HG03432 (cell line): ENCODE data around the gene GPR89B.
"Not testable (repeated sequence)": the region's sequence is repeated elsewhere in the genome, so short reads cannot be mapped to it uniquely, and the experiment has no call there.

ENCODE experiments used
- ATAC-seq: cut with Tn5 transposase; IDR thresholded peaks from one replicate; pipeline ENCODE4 v1.9.1; 2021; ENCODE audit warnings: mild to moderate bottlenecking, moderate library complexity; ENCODE audit not compliant: unreplicated experiment

The GPR89B gene

DNA sequence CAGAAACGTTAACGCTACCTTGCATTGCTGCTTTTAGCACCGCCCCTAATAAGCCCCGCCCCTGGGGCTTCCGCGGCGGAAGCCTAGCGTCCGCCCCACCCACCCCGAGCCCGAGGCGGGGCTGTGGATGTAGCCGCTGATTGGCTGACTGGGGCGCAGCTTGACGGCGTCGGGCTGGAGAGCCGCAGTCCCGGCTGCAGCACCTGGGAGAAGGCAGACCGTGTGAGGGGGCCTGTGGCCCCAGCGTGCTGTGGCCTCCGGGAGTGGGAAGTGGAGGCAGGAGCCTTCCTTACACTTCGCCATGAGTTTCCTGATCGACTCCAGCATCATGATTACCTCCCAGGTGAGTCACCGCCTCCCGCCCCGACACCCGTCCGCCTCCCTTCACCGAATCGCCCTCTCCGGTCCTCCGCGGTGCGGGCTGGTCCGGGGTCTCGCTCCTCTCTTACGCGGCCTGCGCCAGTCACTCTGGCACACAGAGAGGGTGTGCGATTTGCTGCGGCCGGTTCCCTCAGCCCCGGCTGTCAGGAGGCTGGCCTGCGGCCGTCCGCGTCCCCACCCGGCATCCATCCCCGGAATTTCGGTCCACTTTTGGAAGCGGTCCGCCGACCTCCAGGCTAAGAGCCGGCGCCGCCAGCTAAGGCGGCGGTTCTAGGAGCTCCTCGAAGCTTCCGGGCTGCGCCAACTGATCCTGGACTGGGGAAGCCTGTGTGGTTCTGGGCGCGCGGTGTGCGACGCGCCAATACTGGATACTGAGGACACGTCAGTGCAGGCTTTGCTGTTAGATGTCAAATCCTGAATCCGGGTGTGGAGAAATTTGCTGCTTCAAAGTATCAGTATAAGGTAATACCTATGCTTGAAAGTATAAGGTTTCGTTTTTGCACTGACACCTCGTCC, at the start of gene GPR89B:
GPR89B (plus strand) TSS at position 185 of the 897 bp plus-strand sequence; CDS start at position 302, 117 bp downstream.
- peak; percentile 99 for ATAC-seq

DNA sequence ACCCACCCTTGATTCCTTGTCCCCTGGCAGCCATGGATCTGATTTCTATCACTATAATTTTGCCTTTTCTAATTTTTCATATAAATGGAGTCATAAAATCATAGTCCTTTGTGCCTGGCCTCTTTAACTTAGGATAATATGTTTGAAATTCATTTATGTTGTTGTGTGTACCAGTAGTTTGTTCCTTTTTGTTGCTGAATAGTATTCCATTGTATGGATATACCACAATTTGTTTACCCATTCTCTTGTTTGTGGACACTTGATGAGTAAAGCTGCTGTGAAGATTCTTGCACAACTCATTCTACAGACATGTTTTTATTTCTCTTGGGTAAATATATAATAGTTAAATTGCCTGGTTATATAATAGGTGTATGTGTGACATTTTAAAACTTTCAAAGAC, 48.3 kb upstream of the GPR89B start:
- ATAC-seq = no peak

DNA sequence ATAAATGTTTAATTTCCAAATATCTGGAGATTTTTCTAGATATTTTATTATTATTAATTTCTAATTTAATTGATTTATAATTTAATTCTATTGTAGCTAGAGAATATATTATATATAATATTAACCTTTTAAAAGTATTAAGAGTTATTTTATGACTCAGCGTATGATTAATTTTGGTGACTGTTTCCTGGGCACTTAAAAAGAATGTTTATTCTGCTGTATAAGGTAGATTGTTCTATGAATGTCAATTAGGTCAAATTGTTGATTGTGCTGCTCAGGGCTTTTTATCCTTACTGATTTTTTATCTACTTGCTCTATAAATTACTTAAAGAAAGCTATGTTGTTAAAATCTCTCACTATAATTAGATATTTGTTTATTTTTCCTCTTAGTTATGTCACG, 45.7 kb upstream of the GPR89B start:
- no peak for ATAC-seq

DNA sequence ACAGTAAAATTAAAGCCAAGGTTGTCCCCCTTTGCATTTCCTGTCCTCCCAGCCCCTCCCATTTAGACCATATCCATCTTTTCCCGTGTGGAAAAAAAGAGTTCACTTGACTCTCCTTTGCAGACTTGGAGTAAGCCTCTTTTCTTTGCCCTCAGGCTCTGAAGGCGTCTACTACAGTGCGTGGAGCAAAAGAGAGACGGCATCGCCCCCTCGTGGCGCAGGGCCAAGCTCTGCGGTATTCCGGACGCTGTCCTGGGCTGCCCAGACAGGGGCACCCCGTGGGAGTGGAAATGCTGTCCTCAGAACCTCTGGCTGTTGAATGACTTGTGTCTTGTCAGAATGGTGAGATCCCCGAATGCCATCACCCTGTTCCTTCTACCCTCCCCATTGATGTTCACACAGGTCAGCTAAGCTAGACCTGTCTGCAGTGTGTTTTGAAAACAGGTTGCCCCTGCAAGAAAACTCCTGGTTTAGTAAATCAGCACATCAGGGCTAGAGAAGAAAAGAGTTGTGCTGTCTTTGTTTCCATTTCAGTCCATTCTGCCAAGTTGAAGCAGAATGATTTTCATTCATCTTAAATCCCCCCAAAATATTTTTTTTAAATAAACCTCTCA, 37.9 kb upstream of the GPR89B start:
- peak; percentile 82 for ATAC-seq

DNA sequence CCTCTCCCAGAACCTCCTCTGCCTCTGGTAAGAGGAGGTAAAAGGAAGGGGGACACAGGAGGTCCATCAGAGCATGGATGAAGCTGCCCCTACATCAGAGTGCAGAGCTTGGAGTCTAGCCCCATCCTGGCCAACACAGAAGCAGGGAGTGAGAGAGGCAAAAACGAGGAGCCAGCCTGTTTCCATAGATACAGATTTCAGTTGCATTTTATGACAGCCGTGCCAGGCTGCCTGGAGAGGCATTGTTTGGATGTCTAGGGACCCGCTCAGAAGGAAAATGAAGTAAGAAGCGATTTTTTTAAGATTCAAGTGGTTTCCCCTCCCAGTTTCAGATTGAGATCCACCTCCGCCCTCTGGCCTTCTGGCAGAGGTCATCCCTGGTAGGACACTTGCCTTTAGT, 37.1 kb upstream of the GPR89B start:
- ATAC-seq = no peak

DNA sequence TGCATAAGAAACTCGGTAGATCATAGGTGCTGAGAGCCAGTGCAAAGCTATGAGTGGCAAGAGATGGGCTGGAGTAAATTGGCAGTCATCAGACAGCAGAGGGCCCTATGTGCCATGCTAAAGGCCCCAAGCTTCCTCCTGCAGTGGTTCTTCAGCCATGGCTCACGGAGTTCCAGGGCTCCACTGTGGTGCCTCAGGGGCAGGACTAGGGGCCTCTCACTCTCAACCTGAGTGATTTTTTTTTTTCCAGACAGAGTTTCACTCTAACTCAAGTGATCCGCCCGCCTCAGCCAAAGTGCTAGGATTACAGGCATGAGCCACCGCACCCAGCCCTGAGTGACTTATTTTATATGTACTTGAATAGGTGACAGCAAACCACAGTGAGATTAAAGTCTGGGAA, 36.0 kb upstream of the GPR89B start:
- ATAC-seq = no peak

DNA sequence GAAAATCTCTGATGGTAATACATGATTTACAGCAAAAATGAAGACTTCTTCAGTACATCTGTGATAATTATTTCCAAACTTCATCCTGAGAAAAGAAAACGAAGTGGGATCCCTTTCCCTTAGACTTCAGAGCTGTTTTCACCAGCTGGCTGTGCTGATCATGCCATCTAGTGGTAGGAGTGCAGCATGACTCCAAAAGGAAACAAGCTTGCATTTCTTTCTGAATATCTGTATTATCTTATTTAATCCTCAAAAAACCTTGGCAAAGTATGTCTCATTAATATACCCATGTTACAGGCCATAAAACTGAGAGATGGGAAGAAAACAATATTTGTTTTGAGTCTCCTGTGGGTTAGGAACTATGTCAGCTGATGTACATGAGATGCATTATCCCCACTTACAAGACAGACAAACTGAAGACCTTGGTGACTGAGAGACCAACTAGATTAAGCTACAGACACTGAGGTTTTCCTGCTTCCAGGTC, 35.4 kb upstream of the GPR89B start:
- ATAC-seq = no peak

DNA sequence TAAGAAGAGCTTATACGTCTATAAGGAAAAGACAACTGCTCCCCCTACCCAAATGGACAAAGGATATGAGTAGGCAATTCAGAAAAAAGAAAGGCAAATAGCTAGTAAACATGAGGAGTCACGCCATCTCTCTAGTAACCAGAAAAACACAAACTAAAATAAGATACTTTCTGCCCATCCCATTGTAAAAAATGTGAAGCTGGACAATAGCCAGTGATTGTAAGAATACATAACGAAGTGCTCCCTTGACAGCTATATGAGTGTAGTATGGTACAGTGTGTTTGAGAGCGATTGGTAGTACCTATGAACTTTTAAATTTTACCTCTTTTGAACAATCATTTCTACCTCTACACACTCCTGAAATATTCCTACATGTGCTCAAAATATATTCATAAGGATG, 33.1 kb upstream of the GPR89B start:
- no peak for ATAC-seq

DNA sequence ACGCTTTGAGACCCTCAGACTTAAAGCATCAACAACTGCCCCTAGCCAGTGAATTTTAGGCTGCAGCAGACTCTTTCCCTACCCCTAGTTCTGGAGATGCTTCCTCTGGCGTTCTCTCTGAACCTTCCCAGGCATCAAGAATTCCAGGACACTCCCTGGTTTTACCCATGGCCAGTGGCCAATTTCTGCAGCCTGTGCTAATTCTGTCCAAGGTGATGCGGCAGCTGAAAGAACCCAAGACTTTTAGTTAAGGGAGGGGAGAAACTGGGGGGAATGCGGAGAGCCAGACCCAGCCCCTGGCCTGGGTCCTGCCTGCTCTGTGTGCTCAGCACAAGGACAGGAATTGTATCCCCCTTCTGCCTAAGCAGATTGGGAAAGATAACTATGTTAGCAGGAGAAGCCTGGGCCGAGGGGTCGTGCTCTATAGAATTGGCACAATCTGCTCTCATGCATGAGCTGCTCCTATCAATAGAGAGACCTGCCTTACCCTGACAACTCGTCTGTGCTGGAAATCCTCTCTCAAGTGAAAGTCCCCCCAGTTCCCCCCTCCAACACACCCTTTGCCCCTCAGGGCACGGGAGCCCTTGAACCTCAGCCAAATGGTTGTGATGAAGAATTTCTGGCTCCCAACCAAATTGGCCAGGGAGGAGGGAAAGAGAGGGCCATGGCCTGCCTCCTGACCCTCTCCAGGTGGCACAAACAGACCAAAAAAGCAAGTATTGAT, 31.0 kb upstream of the GPR89B start:
- no peak for ATAC-seq

DNA sequence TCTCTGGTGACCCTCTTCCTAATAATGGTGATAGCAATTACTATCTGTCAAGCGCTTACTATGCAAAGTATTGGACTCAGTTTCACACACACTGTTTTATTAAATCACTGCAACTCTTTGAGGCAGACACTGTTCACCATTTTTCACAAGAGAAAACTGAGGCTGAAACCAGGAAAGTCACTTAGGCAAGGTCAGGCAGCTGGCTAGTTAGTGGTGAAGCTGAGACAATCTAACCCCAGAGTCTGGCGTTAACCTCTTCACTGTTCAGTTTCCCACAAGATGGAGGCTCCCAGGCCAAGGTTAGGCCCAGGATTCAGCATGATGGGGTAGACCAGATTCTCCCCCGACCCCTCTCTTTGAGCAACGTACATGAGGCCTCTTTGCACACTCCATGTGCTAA, 30.4 kb upstream of the GPR89B start:
- no peak for ATAC-seq

DNA sequence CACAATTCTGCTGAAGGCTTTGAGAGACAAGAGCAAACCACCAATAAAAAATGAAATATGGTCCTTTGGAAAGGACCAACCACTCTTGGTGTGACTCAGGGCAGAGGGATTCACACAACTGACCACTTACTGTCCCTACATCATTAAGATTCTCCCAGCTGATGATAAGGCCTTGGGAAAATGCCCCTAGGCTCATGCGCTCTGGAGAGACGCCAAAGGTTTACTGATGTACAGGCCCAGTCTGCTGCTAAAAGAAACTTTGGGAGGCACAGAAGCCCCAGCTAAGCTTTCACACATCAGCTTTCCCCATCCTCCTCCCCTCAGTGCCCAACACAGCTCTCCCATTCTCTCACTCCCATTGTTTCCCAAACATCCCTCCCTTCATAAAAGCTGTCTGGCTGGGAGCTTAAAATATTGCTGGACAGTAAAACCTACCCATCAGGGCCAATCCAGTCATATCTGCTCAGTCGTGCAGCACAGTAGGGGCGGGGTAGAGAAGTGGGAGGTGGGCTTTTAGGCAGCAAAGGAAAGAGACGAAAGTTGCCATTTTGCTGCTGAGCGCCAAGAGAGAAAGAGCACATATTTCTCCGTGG, 25.9 kb upstream of the GPR89B start, which contains the start of gene GJA8:
GJA8 (plus strand) TSS at position 543 of the 593 bp plus-strand sequence. CDS start 5,161 bp downstream, outside the sequence.
- no peak for ATAC-seq

DNA sequence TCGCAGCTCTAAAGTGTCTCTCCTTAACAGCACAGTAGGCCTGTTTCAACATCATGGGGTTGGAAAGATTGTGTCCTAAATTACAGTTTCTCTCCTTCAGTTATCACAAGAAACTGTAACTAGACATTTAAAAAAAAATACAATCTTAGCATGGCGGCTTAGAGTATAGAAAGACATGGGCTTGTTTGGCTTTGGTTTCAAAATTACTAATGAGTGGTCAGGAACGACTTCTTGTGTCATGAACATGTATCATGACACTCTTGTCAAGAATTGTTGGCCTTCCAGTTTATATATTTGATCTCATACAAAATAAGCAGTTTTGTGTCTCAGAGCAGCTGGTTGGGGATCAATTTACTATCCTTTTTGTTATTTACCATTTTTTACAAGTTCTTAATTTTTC, 23.5 kb upstream of the GPR89B start:
- no peak for ATAC-seq

DNA sequence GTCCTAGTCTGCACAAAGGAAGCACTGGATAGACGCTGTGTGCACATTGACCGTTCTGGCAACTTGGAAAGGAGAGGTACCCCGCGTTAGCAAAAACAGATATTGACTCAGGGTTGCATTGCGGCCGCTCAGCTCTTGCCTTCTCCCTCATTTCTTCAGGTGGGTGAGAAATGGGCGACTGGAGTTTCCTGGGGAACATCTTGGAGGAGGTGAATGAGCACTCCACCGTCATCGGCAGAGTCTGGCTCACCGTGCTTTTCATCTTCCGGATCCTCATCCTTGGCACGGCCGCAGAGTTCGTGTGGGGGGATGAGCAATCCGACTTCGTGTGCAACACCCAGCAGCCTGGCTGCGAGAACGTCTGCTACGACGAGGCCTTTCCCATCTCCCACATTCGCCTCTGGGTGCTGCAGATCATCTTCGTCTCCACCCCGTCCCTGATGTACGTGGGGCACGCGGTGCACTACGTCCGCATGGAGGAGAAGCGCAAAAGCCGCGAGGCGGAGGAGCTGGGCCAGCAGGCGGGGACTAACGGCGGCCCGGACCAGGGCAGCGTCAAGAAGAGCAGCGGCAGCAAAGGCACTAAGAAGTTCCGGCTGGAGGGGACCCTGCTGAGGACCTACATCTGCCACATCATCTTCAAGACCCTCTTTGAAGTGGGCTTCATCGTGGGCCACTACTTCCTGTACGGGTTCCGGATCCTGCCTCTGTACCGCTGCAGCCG, 20.3 kb upstream of the GPR89B start:
- no peak for ATAC-seq

DNA sequence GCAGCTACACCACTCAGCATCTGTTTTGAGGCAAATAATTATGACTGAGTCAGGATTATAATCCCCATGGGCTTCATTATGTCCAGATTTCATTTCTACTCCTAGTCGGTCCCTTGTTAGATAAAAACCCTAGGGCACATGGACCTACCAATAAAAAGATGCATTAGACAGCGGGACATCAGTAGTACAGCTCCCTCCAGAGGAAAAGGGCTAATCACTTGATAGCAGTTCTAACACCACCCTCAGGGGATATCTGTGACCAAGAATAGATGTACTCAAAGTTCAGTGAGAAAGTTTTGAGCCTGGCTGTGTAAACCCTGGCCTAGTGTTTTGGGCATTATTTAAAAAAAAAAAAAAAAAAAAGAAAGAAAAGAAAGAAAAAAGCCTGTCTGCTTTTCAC, 15.7 kb upstream of the GPR89B start:
- ATAC-seq = no peak

DNA sequence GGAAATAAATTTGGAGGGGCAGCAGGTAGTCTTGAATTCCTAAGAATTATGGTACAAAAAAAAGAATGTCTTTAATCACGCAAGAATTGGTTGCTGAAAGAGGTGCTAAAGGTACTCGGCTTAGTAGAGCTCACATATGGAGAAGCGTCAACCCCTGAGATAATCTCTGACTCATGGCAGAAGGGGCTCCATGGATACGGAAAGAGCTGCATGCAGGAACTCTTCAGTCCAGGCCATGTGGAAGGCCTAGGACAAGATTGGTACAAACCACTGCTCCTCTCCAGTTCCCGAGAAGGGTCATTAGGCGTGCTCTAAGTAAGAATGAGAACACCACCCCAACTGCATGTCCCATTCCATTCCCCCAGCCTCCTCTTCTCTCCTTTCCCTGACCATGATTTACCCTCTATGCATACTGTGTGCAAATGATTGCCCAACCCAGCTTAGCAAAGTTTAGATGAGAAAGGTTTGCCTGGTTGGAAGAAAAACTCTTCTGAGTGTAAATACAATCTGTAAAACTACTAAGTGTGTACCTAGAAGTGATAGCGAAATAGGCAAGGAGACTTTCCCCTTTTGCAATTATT, 14.8 kb upstream of the GPR89B start:
- no peak for ATAC-seq

DNA sequence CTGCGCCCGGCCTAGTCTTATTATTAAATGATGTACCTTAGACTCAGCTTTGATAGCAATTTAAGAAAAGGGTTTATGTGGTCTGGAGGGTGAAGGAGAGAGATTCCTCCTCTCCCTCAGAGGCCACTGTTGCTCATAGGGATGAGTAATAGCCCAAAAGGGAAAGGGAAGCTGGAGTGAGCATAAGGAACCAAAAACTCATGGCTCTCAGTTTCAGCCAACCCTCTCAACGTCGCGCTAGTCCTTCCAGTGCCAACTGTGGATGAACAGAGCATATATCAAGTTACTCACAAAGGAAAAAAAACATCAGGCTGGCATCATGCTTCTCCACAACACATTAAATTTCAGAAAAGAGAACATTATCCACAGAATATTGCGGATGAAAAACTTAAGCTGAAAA, 8.3 kb upstream of the GPR89B start:
- ATAC-seq = no peak

DNA sequence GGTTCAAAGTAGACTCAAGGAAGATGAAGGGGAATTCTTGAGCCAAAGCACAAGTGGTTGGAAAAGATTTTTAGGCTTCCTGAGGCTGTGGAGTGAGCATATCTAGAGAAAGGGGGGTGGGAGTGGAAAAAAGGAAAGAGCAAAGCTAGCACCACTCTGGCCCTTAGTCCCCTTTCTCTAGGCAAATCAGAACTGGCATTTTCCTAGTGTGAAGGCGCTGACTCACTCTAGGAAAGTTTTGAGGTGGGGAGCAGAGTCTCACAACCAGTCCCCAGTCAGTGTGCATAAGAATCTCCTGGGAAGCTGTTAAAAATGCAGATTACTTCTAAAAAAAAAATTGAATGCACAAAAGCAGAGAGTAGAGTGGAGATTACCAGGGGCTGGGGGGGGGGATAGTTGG, 3.4 kb upstream of the GPR89B start:
- no peak for ATAC-seq

DNA sequence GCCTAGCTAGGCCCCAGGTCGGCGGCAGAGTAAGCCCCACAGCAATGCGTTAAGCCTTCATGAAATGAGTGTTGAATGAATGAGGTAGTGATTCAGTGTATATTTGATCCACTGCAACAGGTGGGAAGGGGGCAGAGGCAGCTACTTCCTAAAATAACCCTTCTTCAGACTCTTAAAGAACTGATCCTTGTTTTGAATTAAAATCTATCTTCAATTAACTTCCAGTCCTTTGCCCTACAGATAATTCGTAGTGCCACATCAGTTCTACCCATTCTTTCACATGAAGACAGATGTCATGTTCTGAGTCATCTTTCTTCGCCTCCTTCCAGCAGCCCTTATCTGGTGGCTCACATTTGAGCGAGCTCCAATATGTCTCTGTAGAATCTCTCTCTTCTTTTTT, 1.0 kb upstream of the GPR89B start:
- not testable (repeated sequence) for ATAC-seq

DNA sequence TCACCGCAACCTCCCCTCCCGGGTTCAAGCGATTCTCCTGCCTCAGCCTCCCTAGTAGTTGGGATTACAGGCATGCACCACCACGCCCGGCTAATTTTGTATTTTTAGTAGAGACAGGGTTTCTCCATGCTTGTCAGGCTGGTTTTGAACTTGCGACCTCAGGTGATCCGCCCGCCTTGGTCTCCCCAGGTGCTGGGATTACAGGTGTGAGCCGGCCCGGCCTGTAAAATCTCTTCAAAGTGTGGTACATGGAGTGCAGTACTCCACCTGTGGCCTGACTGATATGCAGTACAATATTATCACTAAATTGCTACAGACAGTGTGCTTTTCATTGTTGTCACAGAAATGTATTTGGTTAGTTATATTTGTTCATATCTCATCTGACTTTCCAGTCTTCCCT, 531 bp upstream of the GPR89B start:
- not testable (repeated sequence) for ATAC-seq

DNA sequence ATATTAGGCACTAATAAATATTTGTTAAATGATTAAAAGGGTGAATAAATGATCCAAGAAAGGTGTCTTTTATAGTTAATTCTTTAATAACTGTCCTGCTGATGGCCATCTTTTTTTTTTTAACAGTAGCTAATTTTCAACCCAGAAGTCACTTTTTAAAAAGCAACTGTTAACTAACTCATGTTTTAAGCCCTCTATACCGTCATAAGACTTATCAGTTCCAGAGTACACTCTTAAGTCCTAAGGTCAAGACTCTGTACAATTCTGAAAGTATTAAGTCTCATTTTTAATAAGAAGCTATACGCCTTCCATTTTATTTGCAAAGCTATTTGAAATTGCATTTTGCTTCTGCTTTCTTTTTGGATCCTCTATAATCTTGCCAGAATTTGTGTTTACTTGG, 2.9 kb downstream of the GPR89B start:
- ATAC-seq = not testable (repeated sequence)
